ENCODE data around the gene ANXA9. TPM values are rescaled to one million over a fixed set of nuclear protein-coding genes. Genes with fewer than 3 reads are reported as not detected.

The ANXA9 gene
- total and polyA plus RNA-seq, 2 of the 4 experiments (the other 2 are of a cell fraction), result 0.21 to 0.36 TPM

- TF ChIP-seq RFX5 (IDR thresholded peaks at IDR 0.05; ENCODE audit: low read depth, low read length) (no peak), MXI1 (IDR thresholded peaks at IDR 0.05; ENCODE audit: borderline replicate concordance, low read depth, low read length) (no peak), CHD1 (IDR thresholded peaks at IDR 0.05; ENCODE audit: low read depth, low read length) (0 out of 2 replicates have a peak, but pooled peaks have one; percentile 37), NFE2L2 (IDR thresholded peaks at IDR 0.05; ENCODE audit: low read depth, low read length) (no peak), MAFK (IDR thresholded peaks at IDR 0.05; ENCODE audit: low read depth, low read length) (no peak)
- Histone ChIP-seq H2AK9ac (replicated peaks; ENCODE audit: low read depth, low read length, poor library complexity) (no peak overlapping the region), H3K4me1 (ENCODE audit: control insufficient read depth, insufficient read depth, low read length) (peaks cover 4% of the 10 kb centered on the region; the same call in 1 of the 2 replicates), H3K4me3 (ENCODE audit: insufficient read depth, low read depth, low read length) (peak overlapping the region; percentile 33; the same call in 1 of the 2 replicates), H3K79me1 (ENCODE audit: low read depth in 1 of 2, low read length in 2 of 2) (peaks cover 16 to 47% of the 10 kb centered on the region in 2 experiments), H2BK20ac (ENCODE audit: low read depth, low read length) (no peak overlapping the region), H4K8ac (ENCODE audit: low read depth in 2 of 2, low read length in 2 of 2) (peak overlapping the region; percentile 73 to 74), H3K14ac (replicated peaks; ENCODE audit: low read depth, low read length) (peak overlapping the region; percentile 82), H3K4me2 (ENCODE audit: low read depth, low read length) (peak overlapping the region; percentile 90), H4K91ac (ENCODE audit: insufficient read depth, low read depth, low read length) (no peak overlapping the region), H3K18ac (ENCODE audit: low read depth, low read length) (peak overlapping the region; percentile 25; the same call in 1 of the 2 replicates), H3K9me1 (ENCODE audit: insufficient read depth, low read length) (peaks cover 11% of the 10 kb centered on the region), H3K23ac (ENCODE audit: low read depth, low read length) (peak overlapping the region; percentile 50; the same call in 1 of the 2 replicates), H2BK120ac (ENCODE audit: low read depth, low read length) (0 out of 2 replicates have a peak overlapping the region, but pooled peaks have one; percentile 21), H3K56ac (ENCODE audit: extremely low read depth, insufficient read depth, low read length) (no peak overlapping the region), H2AFZ (replicated peaks; ENCODE audit: low read length, poor library complexity) (peak overlapping the region; percentile 98), H2AK5ac (ENCODE audit: low read depth, low read length) (no peak overlapping the region), H3K27ac (ENCODE audit: insufficient read depth, low read length) (no peak overlapping the region), H3K9ac (ENCODE audit: low read depth, low read length) (peak overlapping the region; percentile 14; the same call in 1 of the 2 replicates), H3K4ac (ENCODE audit: low read depth, low read length) (peak overlapping the region; percentile 18; the same call in 1 of the 2 replicates), H2BK15ac (ENCODE audit: low read depth, low read length) (peak overlapping the region; percentile 3; the same call in 1 of the 3 replicates), H4K20me1 (ENCODE audit: insufficient read depth, low read length) (no peaks in the 10 kb centered on the region), H3K36me3 (ENCODE audit: control insufficient read depth, insufficient read depth, low read length) (no peaks in the 10 kb centered on the region), H2BK5ac (ENCODE audit: low read depth, low read length, poor library complexity, severe bottlenecking) (peak overlapping the region; percentile 48), H3K9me3 (ENCODE audit: control insufficient read depth, insufficient read depth, low read length) (no peaks in the 10 kb centered on the region), H3K27me3 (ENCODE audit: control insufficient read depth, insufficient read depth, low read length) (no peaks in the 10 kb centered on the region), H4K5ac (ENCODE audit: low read depth, low read length) (peak overlapping the region; percentile 71; the same call in 1 of the 2 replicates)
- intact Hi-C loops (cut with micrococcal nuclease), result loop anchor here (5.0 to 10.0 kb wide), 2 partner anchors 54 to 443 kb away; partner anchors contain the start of gene MLLT11
- ATAC-seq (ENCODE audit: low read depth) (no peak), DNase-seq (no peak)
- no CpG with 5 or more reads among the region's 4 CpGs for WGBS, 2 experiments (ENCODE audit: extremely low coverage in 2 of 2, insufficient read length in 1 of 2)
- in situ Hi-C loops (cut with MboI; ENCODE audit: low sequenced_read_pairs), result no loop called here
- BruUV-seq (replicated peaks), result no TSS peak
- POLR2A ChIA-PET (ENCODE audit: unreplicated experiment), result interaction anchor here (0.5 kb wide), 1 partner anchor 429 kb away, joined by 3 read pairs; no protein-coding TSS in a partner anchor
- CTCF ChIA-PET, result no interaction called here
- dilution Hi-C loops (cut with HindIII; ENCODE audit: low sequenced_read_pairs, unreplicated experiment), result no loop called here
These were observed 25.8 kb downstream of the ANXA9 start for GRCh38 chr1:151007853-151008243.

All from IMR-90 (cell line).